D721Med (cell line): Measurements from ENCODE around the gene LHFPL6.

Experiments
- DNase-seq: peaks from one replicate; pipeline ENCODE4 v3.0.0; 2011; ENCODE audit warnings: low spot score; ENCODE audit not compliant: insufficient read length
- FAIRE-seq: peaks from 2 replicates; lab custom pipeline; 2011; peaks lifted over from hg19 to GRCh38; lab: Jason Lieb, UNC
- TF ChIP-seq, protein P1 (sequence below): IDR thresholded peaks from 2 replicates; pipeline ENCODE4 v1.5.1; 2012; ENCODE audit warnings: mild to moderate bottlenecking, control low read depth; ENCODE audit not compliant: insufficient read depth; ENCODE audit errors: missing control alignments

LHFPL6 gene

DNA sequence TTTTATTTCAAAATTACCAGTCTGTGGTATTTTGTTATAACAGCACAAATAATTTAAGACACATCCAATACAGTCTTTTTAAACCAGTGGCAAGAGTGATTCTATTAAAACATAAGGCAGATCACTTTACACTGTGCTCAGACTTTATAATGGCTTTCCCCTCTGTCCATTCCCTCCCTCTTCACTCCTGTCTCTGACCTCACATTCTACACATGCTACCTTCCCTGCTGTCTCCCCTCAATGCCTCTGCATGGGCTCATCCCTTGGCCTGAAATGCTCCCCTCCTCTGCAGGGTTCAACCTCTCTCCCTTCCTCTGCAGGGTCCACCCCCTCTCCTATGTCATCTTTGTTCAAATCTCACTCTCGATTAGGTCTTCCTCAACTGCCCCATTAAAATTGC is 170.8 kb downstream of the LHFPL6 start:
- no peak for DNase-seq
- no peak for FAIRE-seq
- TF ChIP-seq, protein P1, sequence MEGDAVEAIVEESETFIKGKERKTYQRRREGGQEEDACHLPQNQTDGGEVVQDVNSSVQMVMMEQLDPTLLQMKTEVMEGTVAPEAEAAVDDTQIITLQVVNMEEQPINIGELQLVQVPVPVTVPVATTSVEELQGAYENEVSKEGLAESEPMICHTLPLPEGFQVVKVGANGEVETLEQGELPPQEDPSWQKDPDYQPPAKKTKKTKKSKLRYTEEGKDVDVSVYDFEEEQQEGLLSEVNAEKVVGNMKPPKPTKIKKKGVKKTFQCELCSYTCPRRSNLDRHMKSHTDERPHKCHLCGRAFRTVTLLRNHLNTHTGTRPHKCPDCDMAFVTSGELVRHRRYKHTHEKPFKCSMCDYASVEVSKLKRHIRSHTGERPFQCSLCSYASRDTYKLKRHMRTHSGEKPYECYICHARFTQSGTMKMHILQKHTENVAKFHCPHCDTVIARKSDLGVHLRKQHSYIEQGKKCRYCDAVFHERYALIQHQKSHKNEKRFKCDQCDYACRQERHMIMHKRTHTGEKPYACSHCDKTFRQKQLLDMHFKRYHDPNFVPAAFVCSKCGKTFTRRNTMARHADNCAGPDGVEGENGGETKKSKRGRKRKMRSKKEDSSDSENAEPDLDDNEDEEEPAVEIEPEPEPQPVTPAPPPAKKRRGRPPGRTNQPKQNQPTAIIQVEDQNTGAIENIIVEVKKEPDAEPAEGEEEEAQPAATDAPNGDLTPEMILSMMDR = no peak

DNA sequence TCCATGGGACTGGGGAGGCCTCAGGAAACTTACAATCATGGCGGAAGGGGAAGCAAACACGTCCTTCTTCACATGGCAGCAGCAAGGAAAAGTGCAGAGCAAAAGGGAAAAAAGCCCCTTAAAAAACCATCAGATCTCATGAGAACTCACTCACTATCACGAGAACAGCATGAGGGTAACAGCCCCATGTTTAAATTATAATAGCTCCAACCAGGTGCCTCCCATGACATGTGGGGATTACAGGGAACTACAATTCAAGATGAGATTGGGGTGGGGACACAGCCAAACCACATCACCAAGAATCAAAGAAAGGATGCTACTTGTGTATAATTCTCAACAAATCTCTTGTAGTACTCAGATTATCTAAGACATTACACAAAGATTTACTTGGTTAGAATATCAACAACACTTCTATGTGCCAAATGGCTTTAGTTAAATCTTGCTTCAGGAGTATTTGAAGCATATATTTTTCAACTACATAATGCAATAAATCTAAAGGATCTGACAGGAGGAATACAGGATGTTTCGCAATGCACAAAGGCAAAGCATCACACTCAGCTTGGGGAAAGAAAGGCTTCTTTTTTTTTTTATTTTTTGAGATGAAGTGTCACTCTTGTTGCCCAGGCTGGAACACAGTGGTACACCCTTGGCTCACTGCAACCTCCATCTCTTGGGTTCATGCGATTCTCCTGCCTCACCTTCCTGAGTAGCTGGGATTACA is 180.0 kb downstream of the LHFPL6 start:
- TF ChIP-seq, protein P1 = no peak
- no peak for FAIRE-seq
- DNase-seq = no peak

DNA sequence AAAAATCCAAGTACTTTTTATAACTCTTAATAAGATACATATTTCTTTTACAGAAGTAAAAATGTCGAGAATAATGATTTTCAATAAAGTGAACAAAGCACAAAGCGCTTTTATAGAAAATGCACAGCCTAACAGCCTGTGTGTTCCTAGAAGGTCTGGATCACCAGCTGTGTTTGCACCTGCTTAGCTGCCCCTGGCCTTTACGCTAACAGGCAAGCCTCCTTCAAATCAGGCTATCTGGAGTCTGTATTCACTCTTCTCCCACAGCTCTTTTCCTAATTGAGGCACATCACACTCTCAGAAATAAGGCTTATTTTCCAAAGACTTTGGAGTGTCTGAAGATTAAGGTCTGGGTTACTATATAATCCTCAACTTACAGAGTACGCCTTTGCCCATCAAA is 183.1 kb downstream of the LHFPL6 start:
- DNase-seq (no peak), FAIRE-seq (no peak)
- TF ChIP-seq, protein P1 = no peak

DNA sequence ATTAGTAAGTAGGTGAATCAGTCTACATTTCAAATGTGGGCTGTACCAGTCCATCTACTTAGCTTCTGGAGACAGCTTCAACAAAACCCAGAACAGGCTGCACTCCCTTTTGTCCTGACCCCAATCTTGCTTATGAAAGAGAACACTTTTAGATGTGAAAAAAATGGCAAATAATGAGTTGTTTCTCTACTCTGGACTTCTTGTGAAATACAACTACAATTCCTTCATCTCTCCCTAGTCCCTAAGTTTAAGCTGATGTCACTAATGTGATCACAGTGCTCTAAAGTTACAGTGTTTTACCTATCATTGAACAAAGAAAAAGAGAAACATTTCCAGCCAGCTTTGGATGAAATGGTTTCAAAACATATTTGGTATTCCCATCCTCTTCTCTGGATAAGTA is 183.9 kb downstream of the LHFPL6 start:
- TF ChIP-seq, protein P1 = no peak
- DNase-seq = no peak
- FAIRE-seq = no peak

DNA sequence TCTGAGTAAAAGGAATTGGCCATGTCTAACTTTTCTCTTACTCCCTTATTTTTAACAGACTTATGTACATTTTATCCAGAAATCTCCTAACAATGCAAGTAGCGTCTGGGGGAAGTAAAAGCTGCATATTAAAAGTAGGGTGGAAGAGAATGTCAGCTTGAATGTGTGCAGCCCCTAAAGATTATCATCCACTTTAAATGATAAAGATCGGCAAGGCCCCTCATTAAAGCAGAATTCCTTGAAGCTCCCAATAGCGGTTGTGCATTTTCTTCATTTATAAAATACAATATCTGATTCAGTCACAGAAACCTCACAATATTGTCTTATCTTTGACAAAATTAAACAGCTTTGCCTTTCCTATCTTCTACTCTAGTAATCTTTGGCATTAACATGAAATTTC is 184.6 kb downstream of the LHFPL6 start:
- no peak for DNase-seq
- TF ChIP-seq, protein P1 = no peak
- no peak for FAIRE-seq

DNA sequence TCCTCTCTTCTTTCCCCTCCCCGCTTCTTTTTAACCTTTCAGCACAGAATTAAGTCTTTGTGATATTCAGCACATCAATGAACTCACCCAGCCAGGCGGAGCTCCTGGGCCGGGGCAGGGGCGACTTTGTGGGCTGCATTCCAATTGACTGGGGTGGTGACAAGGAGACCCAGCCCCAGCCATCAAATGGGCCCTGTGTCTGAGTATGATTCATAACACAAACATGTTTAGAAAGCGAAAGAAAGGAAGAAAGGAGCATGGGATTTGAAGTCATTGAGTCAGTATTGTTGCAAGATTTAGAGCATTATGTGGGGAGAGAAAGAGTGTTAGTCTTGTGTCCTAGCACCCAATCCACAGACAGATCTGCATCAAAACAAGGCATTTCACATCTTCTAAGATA is 185.3 kb downstream of the LHFPL6 start:
- FAIRE-seq = no peak
- DNase-seq = no peak
- TF ChIP-seq, protein P1 = no peak

DNA sequence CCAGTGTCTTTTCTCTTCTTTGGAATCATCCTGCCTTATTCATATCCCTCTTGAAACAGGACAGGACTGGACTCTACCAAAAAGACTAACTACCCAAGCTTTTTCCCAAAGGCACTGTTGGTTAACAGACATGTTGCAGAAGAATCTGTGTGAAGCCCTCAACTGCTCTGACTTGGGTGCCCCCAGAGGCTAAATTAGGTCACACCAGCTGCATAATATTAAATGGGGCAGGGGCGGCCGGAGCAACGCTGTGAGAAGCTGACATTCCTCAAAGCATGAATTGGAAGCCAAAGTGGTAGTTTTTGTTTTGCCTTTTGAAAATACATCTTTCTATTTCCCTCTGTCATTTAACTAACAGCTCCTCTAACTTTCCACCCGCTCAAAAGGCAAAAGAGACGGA is 185.9 kb downstream of the LHFPL6 start:
- DNase-seq = no peak
- FAIRE-seq = no peak
- TF ChIP-seq, protein P1 = peak; percentile 5
